NCI-H187 (cell line): ENCODE data around the gene RBFOX2.

Source experiments
- DNase-seq, 2 experiments: peaks; one replicate each; lab custom pipeline; 2025; lab: John Stamatoyannopoulos, UW

The RBFOX2 gene

GRCh38 chr22:35928285-35928798 is 100.3 kb downstream of the RBFOX2 start:
- DNase-seq, result no peak

GRCh38 chr22:35923026-35923425 is 105.6 kb downstream of the RBFOX2 start:
- DNase-seq, result no peak

- no peak for DNase-seq
Measured at GRCh38 chr22:35921777-35922176, 106.8 kb downstream of the RBFOX2 start.

DNA sequence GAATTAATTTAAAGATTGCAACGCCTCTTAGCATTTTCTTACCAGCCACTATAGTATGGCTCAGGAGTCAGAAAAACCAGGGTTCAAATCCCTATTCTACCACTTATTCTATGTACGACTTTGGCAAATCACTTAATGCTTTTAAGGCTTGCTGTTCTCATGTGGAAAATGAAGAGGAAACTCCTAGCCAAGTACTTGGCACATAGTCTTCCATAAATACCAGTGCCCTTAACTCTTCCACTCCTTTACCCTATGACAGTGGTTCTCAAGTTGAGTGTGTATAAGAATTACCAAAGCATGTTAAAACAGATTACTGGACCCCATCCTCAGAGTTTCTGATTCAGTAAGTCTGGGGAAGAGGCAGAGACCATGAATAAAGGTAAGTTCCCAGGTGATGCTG is 107.6 kb downstream of the RBFOX2 start:
- DNase-seq, result no peak

GRCh38 chr22:35919002-35919542 is 109.6 kb downstream of the RBFOX2 start:
- no peak for DNase-seq

GRCh38 chr22:35918456-35918855 is 110.2 kb downstream of the RBFOX2 start:
- DNase-seq, result no peak

DNA sequence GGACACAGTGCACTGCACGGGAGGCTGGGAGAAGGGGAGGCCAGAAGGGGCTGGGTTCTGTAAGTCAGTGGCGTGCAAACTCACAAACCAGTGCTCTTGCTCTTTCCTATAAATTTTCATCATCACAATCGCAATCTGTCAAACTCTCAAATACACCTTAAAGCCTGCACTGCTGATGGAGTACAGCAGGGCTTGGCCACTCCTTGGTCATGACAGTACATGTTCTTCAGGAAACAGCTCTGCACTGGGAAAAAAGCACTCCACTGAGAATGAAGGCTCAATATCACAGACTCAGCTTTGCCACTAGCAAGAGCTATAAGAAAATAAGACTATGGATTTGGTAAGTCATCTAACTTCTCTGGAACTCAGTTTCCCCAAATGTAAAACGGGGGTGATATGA is 111.0 kb downstream of the RBFOX2 start:
- no peak for DNase-seq

DNA sequence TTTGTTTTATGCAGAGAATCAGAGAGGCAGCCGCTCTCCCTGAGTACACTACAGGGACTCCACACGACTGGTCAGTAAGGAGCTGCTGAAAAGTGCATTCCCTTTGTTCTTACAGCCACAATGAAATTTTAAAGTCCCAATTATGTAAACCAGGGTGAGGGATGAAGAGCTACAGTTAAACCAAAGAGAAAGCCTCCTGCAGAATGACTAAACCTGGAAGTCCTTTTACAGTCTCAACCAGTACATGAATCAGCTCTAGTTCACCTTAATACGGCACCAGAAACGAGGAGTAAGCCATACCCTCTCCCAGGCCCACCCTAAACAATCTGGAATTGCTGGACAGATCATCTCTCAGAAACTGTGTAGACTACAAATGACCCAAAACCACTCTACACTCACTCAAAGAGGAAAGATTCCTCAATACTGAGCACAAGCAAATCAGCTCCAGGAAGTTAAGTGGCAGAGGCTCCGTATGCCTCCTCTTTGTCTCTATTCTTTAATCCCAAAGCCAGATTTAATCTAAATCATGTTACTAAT is 113.1 kb downstream of the RBFOX2 start:
- peak in 1 of 2 experiments; percentile 32 for DNase-seq

- DNase-seq, result peak; percentile 40 to 53
Measured at GRCh38 chr22:35914665-35915476, 113.8 kb downstream of the RBFOX2 start.

- no peak for DNase-seq
Measured at GRCh38 chr22:35914357-35914664, 114.3 kb downstream of the RBFOX2 start.

DNA sequence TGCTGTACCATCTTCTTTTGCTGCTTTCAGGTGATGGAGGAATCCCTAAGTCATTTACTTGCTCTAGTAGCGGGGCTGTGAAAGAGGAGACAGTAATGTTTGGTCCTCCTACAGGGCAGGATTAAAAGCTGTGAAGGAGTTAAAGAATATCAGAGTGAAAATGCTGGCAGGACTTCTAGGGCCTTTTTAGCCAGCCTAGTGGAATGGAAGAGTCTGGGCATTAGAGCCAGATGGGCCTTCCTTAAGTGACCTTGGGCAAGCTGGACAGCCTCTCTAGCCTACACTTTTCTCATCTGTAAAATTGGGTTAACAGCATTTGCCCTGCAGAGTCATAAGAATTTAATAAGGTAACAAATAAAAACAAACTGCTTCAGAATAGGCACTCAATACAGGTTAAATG is 114.7 kb downstream of the RBFOX2 start:
- DNase-seq, result no peak

DNA sequence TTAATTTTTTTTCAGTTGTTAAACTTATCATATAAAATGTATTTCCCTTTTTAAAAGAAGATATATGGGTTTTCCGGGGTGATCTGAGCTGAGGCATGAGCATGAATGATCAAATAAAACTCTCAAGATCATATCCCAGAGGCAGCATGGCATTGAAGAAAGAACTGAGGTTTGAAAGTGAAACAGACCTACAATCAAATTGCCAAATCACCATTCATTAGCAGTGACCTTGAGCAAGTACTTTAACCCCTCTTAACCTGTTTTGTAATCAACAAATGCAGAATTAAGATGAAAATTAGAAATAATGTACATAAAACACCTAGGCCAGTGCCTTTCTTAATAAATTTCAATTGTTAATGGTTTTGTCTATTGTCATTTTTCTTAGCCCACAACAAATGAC is 116.0 kb downstream of the RBFOX2 start:
- no peak for DNase-seq

DNA sequence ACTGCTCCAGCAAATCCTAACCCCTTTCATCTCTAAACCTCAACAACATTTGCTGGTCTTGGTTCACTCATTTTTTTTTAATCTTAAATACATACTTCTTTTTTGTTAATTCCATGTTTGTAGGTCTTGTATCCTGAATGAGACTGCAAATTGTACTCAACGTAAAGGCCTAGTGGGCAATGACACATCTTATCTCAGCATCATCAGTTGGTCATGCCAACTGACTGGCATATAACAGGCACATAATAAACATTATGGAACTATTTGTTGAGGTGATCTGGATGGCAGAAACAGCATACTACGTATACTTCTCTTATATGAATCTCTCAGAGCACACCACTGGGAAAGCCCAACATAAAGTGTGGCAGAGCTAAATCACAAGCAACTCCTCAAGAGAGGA is 116.7 kb downstream of the RBFOX2 start:
- DNase-seq, result no peak

DNA sequence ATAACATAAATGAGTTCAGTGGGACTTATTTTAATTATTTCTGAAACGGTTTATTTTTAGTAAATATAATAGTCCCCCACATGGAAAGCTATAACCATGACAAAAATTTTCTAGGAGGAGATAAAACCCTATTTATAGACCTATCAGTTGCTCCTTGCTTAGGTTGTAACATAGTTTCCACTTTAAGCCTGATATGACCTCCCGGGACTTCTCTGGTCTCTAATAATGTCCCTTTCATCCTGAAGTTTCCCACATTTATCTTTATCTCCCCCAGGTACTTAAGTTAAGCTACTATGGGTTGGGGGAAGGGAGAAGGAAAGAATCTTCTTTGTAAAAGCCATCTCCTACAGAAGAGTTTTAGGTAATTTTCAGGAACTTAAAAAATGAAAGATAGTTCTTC is 117.7 kb downstream of the RBFOX2 start:
- DNase-seq, result no peak

DNA sequence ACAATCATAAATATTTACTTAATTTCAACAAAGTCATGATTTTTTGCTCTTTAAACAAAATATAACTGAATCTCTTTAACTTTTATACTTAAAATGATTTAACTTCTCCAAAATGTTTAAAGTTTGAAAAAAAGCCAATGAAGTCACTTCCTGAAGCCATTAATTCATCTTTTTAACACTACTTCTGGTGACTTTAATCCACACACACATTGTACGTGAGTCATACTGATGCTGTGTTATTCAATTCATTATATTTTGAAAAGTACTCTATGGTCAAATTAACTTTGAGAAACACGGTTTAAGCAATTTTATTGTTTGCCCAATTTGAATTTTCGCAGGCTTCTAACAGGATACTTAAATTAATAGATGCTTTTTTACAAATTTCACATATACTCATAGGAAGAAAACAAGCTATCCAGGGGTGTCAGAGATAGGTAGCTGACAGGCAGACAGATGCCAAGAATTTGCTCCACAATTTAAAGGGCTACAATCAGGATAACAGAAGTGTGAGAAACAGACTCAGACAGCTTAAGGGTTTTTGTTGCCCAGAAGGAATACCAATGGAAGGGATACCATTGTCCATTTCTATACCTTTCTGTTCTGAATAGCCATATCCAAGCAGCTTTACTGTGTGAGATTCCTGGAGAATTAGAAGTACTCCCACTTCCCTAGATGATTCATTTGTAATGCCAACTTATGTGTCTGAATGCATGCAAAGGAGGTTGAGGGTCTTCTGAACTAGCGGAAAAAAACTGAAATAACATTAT is 118.4 kb downstream of the RBFOX2 start:
- no peak for DNase-seq

GRCh38 chr22:35905894-35906293 is 122.7 kb downstream of the RBFOX2 start:
- DNase-seq, result no peak

GRCh38 chr22:35904752-35905151 is 123.9 kb downstream of the RBFOX2 start:
- no peak for DNase-seq

- no peak for DNase-seq
Measured at GRCh38 chr22:35904336-35904692, 124.3 kb downstream of the RBFOX2 start.

GRCh38 chr22:35903571-35904335 is 124.9 kb downstream of the RBFOX2 start:
- no peak for DNase-seq

GRCh38 chr22:35900483-35901168 is 128.0 kb downstream of the RBFOX2 start:
- no peak for DNase-seq

DNA sequence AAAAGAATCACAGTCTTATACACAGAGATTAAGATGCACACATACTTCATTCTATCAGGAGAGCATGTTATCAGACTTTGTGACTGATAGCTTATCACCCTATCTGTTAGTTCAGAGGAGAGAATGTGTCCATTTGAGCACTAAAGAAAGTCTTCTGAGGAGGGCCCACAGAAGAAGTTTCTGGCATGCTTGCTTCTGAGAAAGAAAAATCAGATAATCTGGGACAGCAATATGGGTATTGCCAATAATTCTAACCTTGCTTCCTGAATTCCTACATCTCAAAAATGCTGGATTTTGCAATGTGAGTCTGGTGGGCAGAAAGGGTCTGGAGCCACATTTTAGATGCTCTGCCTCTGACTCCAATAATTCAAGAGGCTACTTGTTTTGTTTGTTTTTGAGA is 128.9 kb downstream of the RBFOX2 start:
- no peak for DNase-seq
